MM.1S (cell line): Measurements from ENCODE around the gene CD28.

Source experiments
- DNase-seq: peaks from one replicate; pipeline ENCODE4 v3.0.0-alpha.2; 2015
- H2AFZ ChIP-seq: fragments of 300-600 bp; sonication (generic); 2 replicates; pipeline ENCODE4 v1.6.0; 2016; ENCODE audit warnings: antibody characterized with exemption, low read length
- H3F3A ChIP-seq: fragments of 300-600 bp; sonication (generic); 2 replicates; pipeline ENCODE4 v1.6.1; 2016; ENCODE audit warnings: mild to moderate bottlenecking, antibody characterized with exemption, low read length, moderate library complexity, mixed read lengths; ENCODE audit not compliant: insufficient read depth
- H3K27ac ChIP-seq: fragments of 300-600 bp; sonication (generic); 2 replicates; pipeline ENCODE4 v1.5.1; 2016; ENCODE audit warnings: mild to moderate bottlenecking, low read length
- H3K27me3 ChIP-seq: fragments of 300-600 bp; sonication (generic); replicated peaks from 2 replicates; pipeline ENCODE4 v1.6.0; 2016; ENCODE audit warnings: low read length; ENCODE audit not compliant: insufficient read depth
- H3K36me3 ChIP-seq: fragments of 300-600 bp; sonication (generic); replicated peaks from 2 replicates; pipeline ENCODE4 v1.6.1; 2016; ENCODE audit warnings: mild to moderate bottlenecking, low read length, mixed read lengths; ENCODE audit not compliant: insufficient read depth
- H3K4me1 ChIP-seq: fragments of 300-600 bp; sonication (generic); 2 replicates; pipeline ENCODE4 v1.6.1; 2016; ENCODE audit warnings: low read length, mixed read lengths
- H3K4me2 ChIP-seq: fragments of 300-600 bp; sonication (generic); 2 replicates; pipeline ENCODE4 v1.6.0; 2016; ENCODE audit warnings: low read depth, low read length
- H3K4me3 ChIP-seq: fragments of 300-600 bp; sonication (generic); 2 replicates; pipeline ENCODE4 v1.5.1; 2016; ENCODE audit warnings: low read length, mixed read lengths
- H3K79me2 ChIP-seq: fragments of 300-600 bp; sonication (generic); 2 replicates; pipeline ENCODE4 v1.6.1; 2016; ENCODE audit warnings: mixed run types, low read length, mixed read lengths
- H3K9ac ChIP-seq: fragments of 300-600 bp; sonication (generic); 2 replicates; pipeline ENCODE4 v1.6.1; 2016; ENCODE audit warnings: low read length, mixed read lengths
- H3K9me2 ChIP-seq: fragments of 300-600 bp; sonication (generic); replicated peaks from 2 replicates; pipeline ENCODE4 v1.6.1; 2016; ENCODE audit warnings: mild to moderate bottlenecking, low read length, mixed read lengths; ENCODE audit not compliant: insufficient read depth
- H3K9me3 ChIP-seq: fragments of 300-600 bp; sonication (generic); replicated peaks from 2 replicates; pipeline ENCODE4 v1.6.1; 2016; ENCODE audit warnings: mild to moderate bottlenecking, low read length, mixed read lengths; ENCODE audit not compliant: insufficient read depth
- H4K20me1 ChIP-seq: fragments of 300-600 bp; sonication (generic); 2 replicates; pipeline ENCODE4 v1.6.1; 2016; ENCODE audit warnings: mild to moderate bottlenecking, low read length, moderate library complexity, mixed read lengths; ENCODE audit not compliant: insufficient read depth
- EZH2 ChIP-seq: fragments of 300-600 bp; sonication (generic); optimal IDR thresholded peaks from 2 replicates; pipeline ENCODE3; 2017; ENCODE audit warnings: low read depth, mild to moderate bottlenecking, antibody characterized with exemption, low read length, mixed read lengths
- EZH2phosphoT487 ChIP-seq: fragments of 300-600 bp; sonication (generic); IDR thresholded peaks from 2 replicates; pipeline ENCODE4 v1.6.1; 2018; ENCODE audit warnings: antibody characterized with exemption, low read length
- TF ChIP-seq, protein P1 (sequence below): fragments of 300-600 bp; sonication (generic); IDR thresholded peaks from 2 replicates; pipeline ENCODE4 v1.5.1; 2016; ENCODE audit warnings: antibody characterized with exemption, low read length, mixed read lengths

CD28 gene

DNA sequence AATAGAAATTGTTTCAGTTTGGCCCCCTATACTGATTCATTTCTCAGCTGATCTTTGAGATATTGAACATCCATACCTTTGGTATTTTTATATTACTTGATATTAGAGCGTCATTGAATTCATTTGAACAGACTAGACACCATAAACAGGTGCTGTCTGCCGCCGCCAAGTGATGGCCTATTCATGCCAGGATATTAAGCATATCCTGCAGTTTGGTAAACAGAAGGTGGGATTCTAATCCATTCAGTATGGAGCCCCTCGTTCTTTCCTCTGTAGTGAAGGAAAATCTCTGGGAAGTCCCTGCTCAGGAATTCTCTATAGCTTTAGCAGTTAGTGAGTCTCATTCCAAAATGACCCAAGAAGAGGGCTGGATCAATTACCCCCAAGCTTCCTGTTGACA is 23.0 kb upstream of the CD28 start:
- H3K27ac ChIP-seq: peak overlapping the region; percentile 28; the same call in 1 of the 2 replicates
- no peak overlapping the region for H3K9ac ChIP-seq
- no peaks in the 10 kb centered on the region for H3K27me3 ChIP-seq
- no peaks in the 10 kb centered on the region for H3K9me3 ChIP-seq
- no peaks in the 10 kb centered on the region for H4K20me1 ChIP-seq
- H3K4me3 ChIP-seq: no peak overlapping the region
- H3K4me1 ChIP-seq: peaks cover 58% of the 10 kb centered on the region
- H3K4me2 ChIP-seq: peak overlapping the region; percentile 26
- no peaks in the 10 kb centered on the region for H3K9me2 ChIP-seq
- peak overlapping the region; percentile 39; the same call in 1 of the 2 replicates for H2AFZ ChIP-seq
- TF ChIP-seq, protein P1, sequence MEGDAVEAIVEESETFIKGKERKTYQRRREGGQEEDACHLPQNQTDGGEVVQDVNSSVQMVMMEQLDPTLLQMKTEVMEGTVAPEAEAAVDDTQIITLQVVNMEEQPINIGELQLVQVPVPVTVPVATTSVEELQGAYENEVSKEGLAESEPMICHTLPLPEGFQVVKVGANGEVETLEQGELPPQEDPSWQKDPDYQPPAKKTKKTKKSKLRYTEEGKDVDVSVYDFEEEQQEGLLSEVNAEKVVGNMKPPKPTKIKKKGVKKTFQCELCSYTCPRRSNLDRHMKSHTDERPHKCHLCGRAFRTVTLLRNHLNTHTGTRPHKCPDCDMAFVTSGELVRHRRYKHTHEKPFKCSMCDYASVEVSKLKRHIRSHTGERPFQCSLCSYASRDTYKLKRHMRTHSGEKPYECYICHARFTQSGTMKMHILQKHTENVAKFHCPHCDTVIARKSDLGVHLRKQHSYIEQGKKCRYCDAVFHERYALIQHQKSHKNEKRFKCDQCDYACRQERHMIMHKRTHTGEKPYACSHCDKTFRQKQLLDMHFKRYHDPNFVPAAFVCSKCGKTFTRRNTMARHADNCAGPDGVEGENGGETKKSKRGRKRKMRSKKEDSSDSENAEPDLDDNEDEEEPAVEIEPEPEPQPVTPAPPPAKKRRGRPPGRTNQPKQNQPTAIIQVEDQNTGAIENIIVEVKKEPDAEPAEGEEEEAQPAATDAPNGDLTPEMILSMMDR: no peak
- no peak for TF ChIP-seq EZH2phosphoT487
- no peak for TF ChIP-seq EZH2
- peaks cover 3% of the 10 kb centered on the region for H3F3A ChIP-seq
- H3K36me3 ChIP-seq: no peaks in the 10 kb centered on the region
- DNase-seq: no peak
- H3K79me2 ChIP-seq: no peaks in the 10 kb centered on the region

DNA sequence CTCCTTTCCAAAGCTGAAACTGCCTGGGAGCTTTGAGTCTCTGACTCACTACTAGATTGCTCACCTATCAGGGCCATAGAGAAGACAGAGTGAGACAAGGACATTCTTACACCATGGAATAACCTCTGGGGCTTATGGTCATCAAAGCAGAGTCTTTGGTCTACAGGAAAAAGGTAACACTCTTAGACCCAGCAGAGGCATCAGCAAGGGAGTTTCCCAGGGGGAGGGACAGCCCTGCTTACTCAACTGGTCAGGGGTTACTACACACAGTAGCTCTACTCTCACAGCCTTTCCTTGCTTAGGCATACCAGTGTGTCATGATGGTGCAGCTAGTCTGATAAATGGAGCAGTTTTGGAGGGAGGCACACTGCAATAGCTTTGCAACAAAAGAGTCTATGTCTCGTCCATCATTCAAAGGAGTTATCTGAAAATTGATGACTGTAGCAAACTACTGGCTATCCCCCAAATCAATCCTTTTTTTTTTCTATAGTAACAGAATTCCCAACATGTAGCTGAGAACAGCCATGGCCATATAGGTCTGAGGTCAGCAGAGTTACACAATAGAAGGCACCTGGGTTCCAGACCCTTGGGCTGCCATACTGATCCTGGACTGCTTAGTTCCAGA is 22.4 kb upstream of the CD28 start:
- Histone ChIP-seq H3K4me1 (peaks cover 62% of the 10 kb centered on the region), H3K27me3 (no peaks in the 10 kb centered on the region), H3K9me3 (no peaks in the 10 kb centered on the region), H3K27ac (peak overlapping the region; percentile 28; the same call in 1 of the 2 replicates), H3K4me3 (no peak overlapping the region), H3F3A (peaks cover 9% of the 10 kb centered on the region), H3K36me3 (no peaks in the 10 kb centered on the region), H3K9ac (no peak overlapping the region), H3K9me2 (no peaks in the 10 kb centered on the region), H4K20me1 (no peaks in the 10 kb centered on the region), H2AFZ (peak overlapping the region; percentile 39), H3K79me2 (no peaks in the 10 kb centered on the region), H3K4me2 (peak overlapping the region; percentile 26)
- TF ChIP-seq, protein P1: no peak
- no peak for TF ChIP-seq EZH2phosphoT487
- no peak for TF ChIP-seq EZH2
- DNase-seq: peak; percentile 85

DNA sequence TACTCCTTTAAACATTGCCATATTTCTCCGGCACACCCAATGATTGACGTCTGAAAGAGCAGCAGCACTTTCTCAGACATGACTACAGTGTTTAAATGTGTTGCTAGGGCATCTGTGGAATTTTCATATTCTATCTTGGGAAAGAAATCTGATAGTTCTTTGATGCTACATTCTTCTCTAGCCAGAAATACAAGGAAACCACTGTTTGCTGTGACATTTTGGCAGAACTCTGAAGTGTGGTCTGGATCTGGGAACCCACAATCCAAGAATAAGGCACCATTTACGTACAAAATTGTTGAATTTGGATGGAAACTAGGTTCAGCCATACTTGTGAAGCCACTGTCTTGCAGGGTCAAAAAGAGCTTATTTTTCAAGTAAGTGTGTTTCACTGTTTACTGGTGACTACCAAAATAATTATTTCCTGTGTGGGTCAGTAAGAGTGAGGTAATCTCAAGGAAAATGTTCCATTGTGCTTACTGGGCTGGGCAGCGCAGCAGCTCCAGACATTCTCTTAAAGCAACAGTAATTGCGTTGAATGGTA is 21.3 kb upstream of the CD28 start:
- DNase-seq: no peak
- no peak overlapping the region for H3K9ac ChIP-seq
- no peak for TF ChIP-seq EZH2phosphoT487
- TF ChIP-seq EZH2: no peak
- TF ChIP-seq, protein P1: no peak
- no peaks in the 10 kb centered on the region for H3K9me2 ChIP-seq
- H3K27me3 ChIP-seq: no peaks in the 10 kb centered on the region
- H3K36me3 ChIP-seq: no peaks in the 10 kb centered on the region
- no peaks in the 10 kb centered on the region for H3K9me3 ChIP-seq
- H3K79me2 ChIP-seq: no peaks in the 10 kb centered on the region
- peaks cover 20% of the 10 kb centered on the region for H3F3A ChIP-seq
- H3K4me2 ChIP-seq: no peak overlapping the region
- H2AFZ ChIP-seq: no peak overlapping the region
- no peaks in the 10 kb centered on the region for H4K20me1 ChIP-seq
- H3K27ac ChIP-seq: no peak overlapping the region
- H3K4me3 ChIP-seq: no peak overlapping the region
- peaks cover 73% of the 10 kb centered on the region for H3K4me1 ChIP-seq
